Stimulated activated CD4-positive, alpha-beta T cell treated with anti-CD3 and anti-CD28 coated beads, Interleukin-15, amount 100 ng/mL, for 1 hour (primary cell): ENCODE results near the gene GRAP2.
A peak's percentile ranks its signal among the peaks of the same experiment; 100 is the strongest.
"Not testable (repeated sequence)": the region's sequence is repeated elsewhere in the genome, so short reads cannot be mapped to it uniquely, and the experiment has no call there.

Experiments used
- DNase-seq, 2 donors: peaks; one replicate each; pipeline ENCODE4 v3.0.0-alpha.2; 2020; ENCODE audit warnings: low read depth in 1 of 2, low spot score in 1 of 2

The GRAP2 gene

DNA sequence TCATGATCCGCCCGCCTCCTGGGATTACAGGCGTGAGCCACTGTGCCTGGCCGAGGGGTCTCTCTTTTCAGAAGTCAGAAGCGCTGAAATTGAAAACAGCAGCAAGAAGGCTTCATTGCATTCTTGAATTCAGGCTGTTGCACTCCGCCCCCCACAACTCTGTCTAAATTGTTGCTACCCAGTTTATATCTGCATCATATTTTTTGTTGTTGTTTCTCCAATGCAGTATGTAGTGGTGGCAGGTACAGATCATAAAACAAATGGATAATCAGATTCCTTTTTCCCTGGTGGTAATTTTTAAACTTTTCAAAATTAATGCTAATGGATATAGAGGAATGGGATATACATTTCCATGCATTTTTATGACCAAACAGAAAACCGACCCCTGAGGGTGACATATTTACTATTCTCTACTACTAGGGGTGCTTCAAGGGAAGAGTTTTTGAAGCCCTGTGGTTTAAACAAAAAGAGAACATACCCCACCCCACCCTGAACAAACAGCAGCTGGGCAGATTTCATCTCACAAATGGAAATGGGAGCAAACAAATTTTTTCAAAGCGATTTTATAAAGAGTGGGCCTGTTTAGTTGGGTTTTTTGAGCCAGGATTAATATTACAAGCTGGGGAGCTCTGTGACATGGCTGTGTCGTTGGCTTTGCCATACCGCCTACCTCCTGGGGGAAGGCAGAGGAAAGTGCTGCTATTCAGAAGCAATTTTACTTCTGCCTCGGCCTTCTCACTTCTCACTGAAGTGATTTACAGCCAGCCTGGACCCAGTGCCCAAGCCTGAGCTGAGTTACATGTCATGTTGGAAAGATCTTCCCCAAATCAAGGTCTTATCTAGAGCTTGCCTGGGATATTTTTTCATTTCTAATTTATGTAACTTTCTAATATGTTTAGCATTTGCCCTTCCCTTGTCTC lies 43.3 kb downstream of the GRAP2 start:
- DNase-seq = no peak

DNA sequence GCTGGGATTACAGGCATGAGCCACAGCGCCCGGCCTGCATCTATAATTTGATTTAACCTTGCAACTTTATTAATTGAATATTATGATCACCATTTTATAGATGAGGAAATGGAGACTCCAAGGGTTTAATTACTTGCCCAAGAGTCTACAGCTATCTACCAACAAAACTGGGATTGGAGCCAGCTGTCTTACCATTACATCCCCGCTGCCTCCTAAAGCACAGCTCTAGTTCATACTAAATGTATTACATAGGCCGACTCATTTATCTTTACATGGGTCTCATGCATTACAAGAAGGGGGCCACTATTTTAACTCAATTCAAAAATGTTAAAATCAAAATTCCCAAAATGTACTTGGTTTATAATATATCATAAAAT lies 45.2 kb downstream of the GRAP2 start:
- DNase-seq = no peak

DNA sequence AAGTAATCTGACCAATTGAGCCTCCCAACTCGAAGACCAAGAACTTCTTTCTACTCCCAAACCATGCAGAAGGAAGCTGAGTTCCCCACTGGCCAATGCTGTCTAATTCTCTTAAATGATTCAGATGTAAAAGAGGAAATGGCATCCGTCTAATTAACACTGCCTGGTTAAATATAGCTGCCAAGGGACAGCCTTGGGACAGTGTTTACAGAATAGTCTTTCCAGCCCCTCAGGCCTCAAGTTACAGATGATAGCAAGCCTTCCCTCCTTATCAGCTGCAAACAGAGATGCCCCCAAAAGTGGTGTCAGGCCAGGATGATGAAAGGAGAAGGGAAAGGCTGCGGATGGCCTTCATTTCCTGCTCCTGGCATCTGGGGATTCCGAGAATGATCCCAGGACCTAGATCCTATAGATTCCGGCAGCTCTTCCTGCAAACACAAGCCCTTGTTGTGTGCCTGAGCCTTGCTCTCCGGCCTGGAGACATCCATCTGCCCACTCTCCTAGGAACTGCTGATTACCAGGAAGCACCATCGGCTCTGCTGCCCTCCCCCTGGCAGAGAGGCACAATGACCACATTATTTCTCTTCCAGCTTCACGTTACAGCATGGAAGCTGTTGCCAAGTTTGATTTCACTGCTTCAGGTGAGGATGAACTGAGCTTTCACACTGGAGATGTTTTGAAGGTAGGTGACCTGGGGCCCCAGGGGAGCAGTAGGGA lies 45.8 kb downstream of the GRAP2 start:
- DNase-seq = no peak

DNA sequence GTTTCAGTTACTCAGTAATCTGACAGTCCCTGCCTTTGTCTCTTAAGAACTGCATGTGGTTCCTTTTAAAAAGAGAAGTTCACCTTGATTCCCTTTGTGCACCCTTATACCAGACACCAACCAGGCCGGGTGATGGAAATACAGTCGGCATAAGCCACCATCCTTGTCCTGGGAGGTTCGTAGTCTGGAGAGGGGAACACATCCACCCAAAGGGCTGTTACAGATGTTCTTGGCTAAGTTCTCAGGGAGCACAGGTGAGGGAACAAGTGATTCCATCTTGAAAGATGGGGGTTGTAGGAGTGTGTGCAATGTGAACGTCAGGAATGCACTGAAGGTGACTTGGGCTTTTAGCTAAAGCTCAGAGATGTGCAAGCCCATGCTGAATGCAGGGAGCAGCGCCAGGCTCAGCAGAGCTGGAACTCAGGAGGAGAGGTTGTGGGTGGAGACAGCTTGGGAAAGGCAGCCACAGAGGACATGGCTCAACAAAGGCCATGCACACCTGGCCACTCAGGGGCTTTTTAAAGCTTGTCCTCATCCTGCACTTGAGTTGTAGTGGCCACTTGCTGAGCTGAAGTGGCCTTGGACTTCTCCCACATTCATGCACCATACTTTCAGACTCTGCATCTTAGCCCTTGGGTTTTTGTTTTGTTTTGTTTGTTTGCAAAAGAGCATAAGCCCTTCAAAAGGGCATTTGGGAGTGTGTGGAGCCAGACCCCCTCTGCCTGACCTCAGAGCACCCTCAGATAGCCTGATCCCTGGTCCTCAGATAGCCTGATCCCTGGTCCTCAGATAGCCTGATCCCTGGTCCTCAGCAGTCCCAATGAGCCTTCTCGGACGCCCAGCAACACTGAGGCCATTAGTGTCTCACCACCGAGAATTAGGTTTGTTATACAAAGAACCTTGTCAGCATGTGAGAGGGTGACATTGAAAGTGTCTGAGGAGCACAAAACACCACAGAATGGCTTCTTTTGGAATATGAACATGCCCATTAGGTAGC lies 46.6 kb downstream of the GRAP2 start:
- DNase-seq = no peak

DNA sequence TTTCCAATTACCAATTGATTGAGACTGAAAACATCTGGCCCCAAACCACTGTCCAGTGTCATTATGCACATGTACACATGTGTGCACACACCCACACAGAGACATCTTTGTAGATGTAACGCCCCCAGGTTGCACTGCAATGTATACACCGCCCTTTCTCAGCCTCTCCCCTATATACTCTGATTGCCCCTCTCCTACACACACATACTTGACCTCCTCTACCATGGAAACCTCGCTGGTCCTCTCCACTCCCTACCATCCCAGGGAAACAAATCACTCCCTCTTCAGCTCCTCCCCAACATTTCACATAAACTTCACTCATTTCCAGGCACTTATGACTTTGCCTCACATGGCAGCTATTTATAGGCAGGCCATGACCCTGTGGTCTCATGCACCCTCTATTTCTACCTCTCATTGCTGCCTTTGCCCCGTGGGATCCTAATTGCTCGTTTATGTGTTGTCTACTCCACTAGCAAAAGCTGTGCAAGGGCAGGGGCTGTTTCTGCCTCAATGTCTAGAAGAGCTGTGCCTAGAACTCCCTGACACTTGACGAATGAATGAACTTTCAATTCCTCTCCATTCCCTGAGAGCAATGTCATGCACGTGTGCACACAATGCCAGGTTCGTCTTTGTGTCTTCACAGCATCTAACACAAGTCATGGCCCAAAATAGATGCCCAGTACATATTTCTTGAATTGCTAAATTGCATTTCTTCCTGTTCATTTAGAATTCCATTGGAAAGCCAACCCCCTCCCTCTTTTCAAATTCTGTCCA lies 49.3 kb downstream of the GRAP2 start:
- DNase-seq = no peak

DNA sequence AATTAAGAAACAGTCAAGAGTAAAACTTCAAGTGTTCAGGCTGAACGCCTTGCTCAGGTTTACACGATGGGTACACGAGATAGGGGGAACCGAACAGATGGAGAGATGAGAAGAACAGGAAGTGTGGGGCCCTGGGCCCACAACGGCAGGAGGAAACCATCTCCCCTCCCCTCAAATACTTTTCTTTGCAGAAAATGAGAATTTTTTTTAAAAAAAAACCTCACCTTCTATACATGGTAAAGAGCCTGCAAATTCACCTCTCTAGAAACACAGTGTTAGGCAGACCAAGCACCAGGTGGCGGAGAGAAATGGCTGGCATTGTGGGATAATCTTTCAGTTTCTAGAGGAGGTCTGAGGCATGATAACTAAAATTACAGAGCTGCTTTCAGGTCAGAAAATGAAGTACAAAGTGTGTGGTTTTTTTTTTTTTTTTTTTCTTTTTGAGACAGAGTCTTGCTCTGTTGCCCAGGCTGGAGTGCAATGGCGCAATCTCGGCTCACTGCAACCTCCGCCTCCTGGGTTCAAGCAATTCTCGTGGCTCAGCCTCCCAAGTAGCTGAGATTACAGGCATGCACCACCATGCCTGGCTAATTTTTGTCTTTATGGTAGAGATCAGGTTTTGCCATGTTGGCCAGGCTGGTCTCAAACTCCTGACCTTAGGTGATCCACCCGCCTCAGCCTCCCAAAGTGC lies 50.9 kb downstream of the GRAP2 start:
- not testable (repeated sequence) for DNase-seq

DNA sequence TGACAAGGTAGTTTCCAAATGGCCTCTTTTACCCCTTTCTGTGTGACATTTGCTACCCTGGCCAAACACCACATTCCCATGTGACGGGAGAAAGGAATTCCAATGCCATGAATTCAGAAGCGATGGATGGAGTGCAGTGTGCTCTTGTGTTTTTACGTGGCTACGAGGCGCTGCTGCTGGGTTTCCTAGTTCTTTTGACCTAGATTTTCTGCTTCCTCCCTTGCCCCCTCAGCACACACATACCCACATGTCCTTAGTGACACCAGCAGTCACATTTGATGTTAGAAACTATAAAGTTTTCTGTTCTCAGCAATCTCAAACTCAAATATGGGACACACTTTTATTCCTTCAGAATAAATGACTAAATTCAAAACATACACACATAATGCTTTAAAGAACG lies 51.5 kb downstream of the GRAP2 start:
- no peak for DNase-seq

DNA sequence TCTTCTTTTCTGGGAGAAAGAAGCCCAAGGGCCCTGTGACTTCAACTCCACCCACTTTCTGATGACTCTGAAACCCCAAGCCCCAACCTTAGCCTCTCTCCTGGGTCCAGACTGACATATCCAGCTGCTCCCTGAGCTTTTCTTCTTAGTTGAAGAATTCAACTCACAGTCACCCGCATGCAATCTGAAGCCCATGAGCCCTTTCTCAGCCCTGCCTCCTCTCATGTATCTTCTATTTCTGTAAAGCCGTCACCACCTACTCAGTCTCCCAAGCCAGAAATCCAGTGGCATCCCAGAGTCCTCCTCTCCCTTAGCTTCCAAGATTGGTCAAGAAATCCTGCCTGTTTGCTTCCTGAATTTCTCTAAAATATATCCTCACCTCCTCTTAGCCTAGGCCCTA lies 52.2 kb downstream of the GRAP2 start:
- DNase-seq = no peak

DNA sequence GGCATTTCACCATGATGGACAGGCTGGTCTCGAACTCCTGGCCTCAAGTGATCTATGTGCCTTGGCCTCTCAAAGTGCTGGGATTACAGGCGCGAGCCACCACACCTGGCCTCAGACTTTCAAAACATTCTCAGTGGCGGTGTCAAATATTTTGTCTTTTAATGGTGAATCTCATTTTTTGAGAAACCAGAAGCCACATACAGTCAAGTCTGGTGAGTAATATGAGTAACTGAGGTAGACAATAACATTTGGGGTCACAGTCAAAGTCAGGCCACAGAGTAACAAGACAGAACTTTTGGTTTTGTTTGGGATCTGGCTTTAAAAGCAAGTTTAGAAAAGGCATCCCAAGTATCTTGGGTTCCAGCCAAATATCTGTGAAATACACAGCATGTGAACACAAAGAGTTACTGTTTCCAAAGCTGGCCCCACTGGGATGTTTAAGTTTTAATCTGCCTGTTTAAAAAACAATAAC lies 53.7 kb downstream of the GRAP2 start:
- no peak for DNase-seq

DNA sequence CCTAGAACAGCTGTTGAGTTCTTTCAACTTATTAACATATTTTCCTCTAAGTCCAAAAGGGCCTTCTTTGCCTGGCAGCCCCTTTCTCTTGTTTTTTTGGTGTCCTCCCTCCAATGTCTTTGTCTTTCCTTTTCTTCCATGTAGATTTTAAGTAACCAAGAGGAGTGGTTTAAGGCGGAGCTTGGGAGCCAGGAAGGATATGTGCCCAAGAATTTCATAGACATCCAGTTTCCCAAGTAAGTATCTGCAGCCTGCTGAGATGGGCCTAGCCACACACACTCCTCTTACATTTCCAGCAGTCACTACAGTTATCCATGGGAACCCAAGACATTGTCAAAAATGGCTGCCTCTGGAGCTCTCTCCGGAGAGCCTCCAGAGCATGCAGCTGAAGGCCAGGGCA lies 54.8 kb downstream of the GRAP2 start:
- DNase-seq = no peak

DNA sequence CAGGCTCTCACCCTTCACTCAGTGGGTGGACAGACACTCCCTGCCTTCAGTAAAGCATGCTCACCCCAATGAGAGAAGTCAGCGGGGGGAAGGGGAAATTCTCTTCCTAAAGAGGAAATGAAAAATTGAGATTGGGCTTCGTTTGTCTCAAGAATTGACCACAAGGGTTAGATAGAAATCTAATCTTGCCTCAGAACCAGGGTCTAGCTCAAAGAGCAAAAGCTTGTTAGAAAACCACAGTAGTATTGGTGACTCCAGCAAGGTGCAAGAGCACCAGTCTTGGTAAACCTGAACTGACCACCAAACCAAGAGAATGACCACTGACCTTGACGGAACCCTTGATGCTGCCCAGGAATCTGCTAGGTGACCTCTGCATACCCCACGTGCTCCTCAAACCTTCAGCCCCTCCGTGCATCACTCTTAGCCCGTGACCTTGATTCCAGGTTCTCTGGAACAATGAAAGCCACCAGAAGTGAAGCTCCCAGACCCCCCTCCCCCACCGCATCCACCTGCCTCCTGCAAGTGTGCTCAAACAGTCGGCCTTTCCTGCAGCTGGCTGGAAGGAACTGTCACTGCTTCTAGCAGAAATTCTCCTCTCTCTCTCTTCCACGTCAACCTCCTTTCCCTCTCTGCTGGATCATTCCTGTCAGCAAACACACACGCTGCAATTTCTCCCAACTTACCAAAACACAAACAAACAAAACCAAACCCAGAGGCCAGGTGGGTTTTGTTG lies 56.2 kb downstream of the GRAP2 start:
- DNase-seq = no peak

DNA sequence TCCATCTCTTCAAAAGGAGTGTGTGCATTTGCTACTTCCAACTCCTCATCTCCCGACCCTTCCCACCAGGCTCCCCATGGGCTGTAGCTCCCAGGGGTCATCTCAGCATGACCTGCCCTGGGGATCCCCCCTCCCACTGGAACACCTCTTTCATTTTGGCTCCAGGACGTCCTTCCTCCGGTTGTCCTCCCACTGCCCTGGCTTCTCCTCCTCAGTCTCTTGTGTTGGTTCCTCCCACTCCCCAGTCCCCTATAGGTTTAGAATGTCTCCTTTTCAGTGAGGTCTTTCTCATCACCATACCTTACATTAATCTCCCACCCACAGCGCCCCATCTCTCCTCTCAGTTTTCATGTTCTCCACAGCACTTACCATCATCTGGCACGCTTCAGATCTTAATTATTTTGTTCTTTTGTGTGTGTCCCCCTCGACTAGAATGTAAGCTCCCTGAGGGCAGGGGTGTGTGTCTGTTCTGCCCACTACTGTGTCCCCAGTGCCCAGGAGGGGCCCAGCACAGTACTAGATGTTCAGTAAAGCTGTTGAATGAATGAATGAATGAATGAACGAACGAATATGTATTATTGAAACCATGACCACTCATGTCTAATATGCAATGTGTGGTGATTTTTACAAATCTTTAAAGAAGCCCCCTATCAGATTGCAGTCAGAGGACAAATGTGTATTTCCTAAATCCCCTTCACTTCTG lies 57.3 kb downstream of the GRAP2 start:
- no peak for DNase-seq

DNA sequence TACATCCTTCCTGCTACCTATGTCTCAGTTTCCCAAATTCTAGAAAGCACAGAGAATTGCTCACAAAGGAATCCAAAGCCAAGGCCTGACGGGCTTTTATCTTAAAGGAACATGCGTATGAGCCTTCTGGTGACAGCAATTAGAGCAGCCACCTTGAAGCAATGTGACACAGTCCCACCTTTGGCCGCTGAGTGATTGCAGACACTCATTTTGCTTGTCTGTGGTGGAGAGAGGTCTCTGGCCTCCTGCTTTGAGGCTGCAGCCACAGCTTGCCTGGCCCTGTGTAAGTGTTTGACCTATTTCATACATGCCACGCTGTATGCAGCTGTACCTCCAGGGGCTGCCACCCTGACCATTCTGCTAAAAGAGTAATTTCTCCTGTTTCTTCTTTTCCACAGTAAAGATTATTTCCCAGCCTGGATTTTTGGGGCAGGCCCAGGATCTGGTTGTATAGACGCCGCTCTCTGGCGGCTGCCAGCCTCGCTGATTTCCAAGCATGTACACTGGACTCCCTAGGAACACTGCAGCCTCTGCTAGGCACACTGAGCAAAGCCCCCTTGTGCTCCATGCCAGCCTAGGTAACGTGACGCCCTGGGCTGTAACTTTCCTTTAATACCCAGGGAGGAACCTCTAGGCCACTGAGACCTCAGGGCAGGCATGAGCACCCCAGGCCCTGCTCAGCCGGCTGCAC lies 58.2 kb downstream of the GRAP2 start:
- no peak for DNase-seq

DNA sequence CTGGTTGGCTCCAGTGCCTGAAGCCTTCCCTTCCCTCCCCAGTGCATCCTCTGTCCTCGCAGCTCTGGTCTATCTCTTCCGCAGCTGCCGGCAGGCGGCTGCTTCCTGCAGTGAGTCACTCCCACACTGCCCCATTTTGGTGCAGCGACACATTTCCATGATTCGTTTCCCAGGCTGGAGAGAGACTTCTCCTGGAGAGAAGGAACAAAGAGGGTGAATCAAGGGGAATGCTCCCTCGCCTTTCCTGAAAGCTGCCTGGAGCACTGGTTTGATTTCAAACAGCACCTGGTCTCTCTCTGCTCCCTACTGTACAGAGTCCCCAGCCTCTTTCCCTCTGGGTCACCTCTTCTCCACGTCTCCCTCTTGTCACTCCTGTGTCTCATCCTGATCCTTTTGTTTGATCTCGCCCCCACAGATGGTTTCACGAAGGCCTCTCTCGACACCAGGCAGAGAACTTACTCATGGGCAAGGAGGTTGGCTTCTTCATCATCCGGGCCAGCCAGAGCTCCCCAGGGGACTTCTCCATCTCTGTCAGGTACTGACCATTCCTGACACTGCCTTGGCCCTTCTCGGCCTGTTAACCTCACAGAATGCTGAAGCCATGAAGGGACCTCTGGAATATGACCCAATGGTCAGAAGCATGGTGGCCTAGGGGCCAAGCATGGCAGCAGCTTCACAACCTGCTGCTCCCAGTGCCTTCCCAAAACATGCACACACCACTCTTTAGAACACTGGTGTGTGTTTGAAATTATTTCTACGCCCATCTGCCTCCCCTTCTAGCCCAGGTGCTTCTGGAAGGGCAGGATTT lies 59.0 kb downstream of the GRAP2 start, which contains the start of gene TMA7B:
TMA7B (plus strand) TSS at position 758 of the 808 bp plus-strand sequence. CDS start 3,978 bp downstream, outside the sequence.
- DNase-seq = no peak

DNA sequence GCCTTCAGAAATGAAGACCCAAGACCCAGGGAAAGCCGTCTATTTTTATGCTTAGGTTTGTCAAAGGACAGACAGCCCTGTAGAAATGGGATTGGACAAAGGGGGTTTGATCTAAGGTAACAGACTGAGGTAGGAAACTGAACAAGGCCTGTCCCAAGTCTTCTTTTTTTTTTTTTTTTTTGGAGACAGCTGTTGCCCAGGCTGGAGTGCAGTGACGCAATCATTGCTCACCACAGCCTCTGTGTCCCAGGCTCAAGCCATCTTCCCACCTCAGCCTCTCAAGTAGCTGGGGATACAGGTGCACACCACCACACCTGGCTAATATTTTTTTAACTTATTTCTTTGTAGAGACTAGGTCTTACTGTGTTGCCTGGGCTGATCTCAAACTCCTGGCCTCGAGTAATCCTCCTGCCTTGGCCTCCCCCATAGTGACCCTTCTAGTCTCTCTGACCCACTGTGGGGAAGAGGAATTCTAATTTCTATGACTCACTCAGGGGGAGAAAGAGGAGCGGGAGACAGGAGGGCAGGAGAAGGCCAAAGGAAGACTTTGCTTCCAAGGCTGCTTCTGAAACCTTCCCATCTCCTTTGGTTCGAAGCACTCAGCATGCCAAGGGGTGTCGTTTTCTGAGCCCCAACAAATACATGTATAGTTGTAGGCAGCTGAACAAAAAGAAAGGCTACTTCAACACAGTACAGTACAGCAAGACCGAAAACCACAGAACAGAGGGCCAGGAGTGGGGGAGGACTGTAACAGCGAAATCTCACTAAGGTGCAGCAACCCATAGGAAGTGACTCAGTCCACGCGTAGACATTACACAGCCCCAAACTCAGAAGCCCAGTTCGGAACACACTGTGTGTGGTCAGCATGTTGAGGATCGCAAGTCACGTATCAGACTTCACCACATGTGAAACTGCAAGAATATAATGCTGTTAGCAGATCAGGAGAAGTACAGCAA lies 60.2 kb downstream of the GRAP2 start:
- DNase-seq = peak; percentile 20 to 26

DNA sequence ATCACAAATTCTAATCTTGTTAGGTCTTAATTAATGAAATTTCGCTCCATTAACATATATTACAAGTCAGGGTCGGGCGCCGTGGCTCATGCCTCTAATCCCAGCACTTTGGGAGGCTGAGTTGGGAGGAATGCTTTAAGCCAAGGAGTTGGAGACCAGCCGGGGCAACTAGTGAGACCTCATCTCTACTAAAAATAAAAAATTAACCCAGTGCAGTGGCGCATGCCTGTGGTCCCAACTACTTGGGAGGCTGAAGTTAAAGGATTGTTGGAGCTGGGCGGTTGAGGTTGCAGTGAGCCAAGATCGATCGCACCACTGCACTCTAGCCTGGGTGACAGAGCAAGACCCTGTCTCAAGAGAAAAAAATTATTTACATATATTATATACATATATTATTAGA lies 61.2 kb downstream of the GRAP2 start:
- DNase-seq = no peak
